Tibial nerve (tissue), 4 donors: ENCODE results near the gene MUCL3. TPM values are rescaled to one million over a fixed set of nuclear protein-coding genes. Genes with fewer than 3 reads are reported as not detected.

Experiments
- DNase-seq, 2 donors: peaks; one replicate each; pipeline ENCODE4 v3.0.0-alpha.2; 2019; ENCODE audit warnings: low spot score in 2 of 2
- H3K27ac ChIP-seq, 4 donors: fragments of 200-600 bp; sonication (generic) in 3 of 4; one replicate each; pipeline ENCODE4 v1.5.1; 2017 to 2019; ENCODE audit warnings: mild to moderate bottlenecking in 1 of 4
- H3K27me3 ChIP-seq, 2 donors: fragments of 200-600 bp; sonication (generic) in 1 of 2; one replicate each; pipeline versions ENCODE4 v1.5.1 to v1.6.0; 2017 to 2019
- H3K36me3 ChIP-seq, 3 donors: fragments of 200-600 bp; sonication (generic); one replicate each; pipeline ENCODE4 v1.5.1; 2018 to 2019
- H3K4me1 ChIP-seq, 4 donors: fragments of 200-600 bp; sonication (generic) in 3 of 4; one replicate each; pipeline ENCODE4 v1.5.1; 2017 to 2019
- H3K4me3 ChIP-seq, 4 donors: fragments of 200-600 bp; sonication (generic) in 3 of 4; one replicate each; pipeline ENCODE4 v1.5.1; 2017 to 2019; ENCODE audit warnings: mild to moderate bottlenecking in 1 of 4, moderate library complexity in 1 of 4
- H3K9me3 ChIP-seq, 4 donors: fragments of 200-600 bp; sonication (generic) in 3 of 4; one replicate each; pipeline ENCODE4 v1.5.1; 2017 to 2019
- EP300 ChIP-seq, 2 donors: sonication (generic); formaldehyde crosslinking; IDR thresholded peaks; one replicate each; pipeline ENCODE4 v1.6.1; 2017; ENCODE audit warnings: antibody characterized with exemption in 2 of 2, mild to moderate bottlenecking in 1 of 2
- POLR2A ChIP-seq, 2 donors: fragments of 450-650 bp; IDR thresholded peaks; one replicate each; pipeline ENCODE4 v1.6.1; 2017; ENCODE audit warnings: antibody characterized with exemption in 2 of 2, mild to moderate bottlenecking in 2 of 2, moderate library complexity in 2 of 2
- WGBS, 2 donors: methylation state at CpG; one replicate each; pipeline ENCODE4 v1.1.5; 2018; 5-methylcytosine and 5-hydroxymethylcytosine counted together
- total RNA-seq, 4 donors: library from RNA; depleted of rRNA; stranded (reverse); fragments of >200 nt; gene quantifications; one replicate each; pipeline ENCODE4 v1.1.0, GENCODE V29; 2016
- TF ChIP-seq, protein P1 (sequence below), 5 experiments: fragments of 200-600 bp in 3 of 5; fragments of 450-650 bp in 2 of 5; sonication (generic) in 3 of 5; IDR thresholded peaks; one replicate each; pipeline ENCODE4 v1.5.1; 2016 to 2019; ENCODE audit warnings: antibody characterized with exemption in 5 of 5, mild to moderate bottlenecking in 3 of 5, moderate library complexity in 2 of 5

MUCL3 gene
- total RNA-seq, 4 donors from 2014 or later = under 0.01 TPM; not detected in 3

- no peaks in the 10 kb centered on the region for H3K27me3 ChIP-seq
- WGBS, 2 donors = 75 to 88% methylated on average over 7 of the region's 7 CpGs
- no peak for DNase-seq
- H3K36me3 ChIP-seq = peaks cover 0 to 20% (median 0%) of the 10 kb centered on the region in 3 donors
- no peak within 1 kb of the TSS for H3K4me3 ChIP-seq
- H3K9me3 ChIP-seq = peaks cover 0 to 12% (median 0%) of the 10 kb centered on the region in 4 donors
- H3K4me1 ChIP-seq = no peaks in the 10 kb centered on the region
- no peak for TF ChIP-seq POLR2A (IDR thresholded peaks at IDR 0.05)
- TF ChIP-seq, protein P1, sequence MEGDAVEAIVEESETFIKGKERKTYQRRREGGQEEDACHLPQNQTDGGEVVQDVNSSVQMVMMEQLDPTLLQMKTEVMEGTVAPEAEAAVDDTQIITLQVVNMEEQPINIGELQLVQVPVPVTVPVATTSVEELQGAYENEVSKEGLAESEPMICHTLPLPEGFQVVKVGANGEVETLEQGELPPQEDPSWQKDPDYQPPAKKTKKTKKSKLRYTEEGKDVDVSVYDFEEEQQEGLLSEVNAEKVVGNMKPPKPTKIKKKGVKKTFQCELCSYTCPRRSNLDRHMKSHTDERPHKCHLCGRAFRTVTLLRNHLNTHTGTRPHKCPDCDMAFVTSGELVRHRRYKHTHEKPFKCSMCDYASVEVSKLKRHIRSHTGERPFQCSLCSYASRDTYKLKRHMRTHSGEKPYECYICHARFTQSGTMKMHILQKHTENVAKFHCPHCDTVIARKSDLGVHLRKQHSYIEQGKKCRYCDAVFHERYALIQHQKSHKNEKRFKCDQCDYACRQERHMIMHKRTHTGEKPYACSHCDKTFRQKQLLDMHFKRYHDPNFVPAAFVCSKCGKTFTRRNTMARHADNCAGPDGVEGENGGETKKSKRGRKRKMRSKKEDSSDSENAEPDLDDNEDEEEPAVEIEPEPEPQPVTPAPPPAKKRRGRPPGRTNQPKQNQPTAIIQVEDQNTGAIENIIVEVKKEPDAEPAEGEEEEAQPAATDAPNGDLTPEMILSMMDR (IDR thresholded peaks at IDR 0.05) = no peak
- TF ChIP-seq EP300 (IDR thresholded peaks at IDR 0.05) = no peak
- no peak within 1 kb of the TSS for H3K27ac ChIP-seq
Observed at GRCh38 chr6:30931969-30932645, 8.7 kb upstream of the MUCL3 start, which contains the start of gene SFTA2. Gene SFTA2 (minus strand): TSS chr6:30932170. CDS start chr6:30932096, 74 bp downstream.

GRCh38 chr6:30932665-30933365, 8.0 kb upstream of the MUCL3 start:
- TF ChIP-seq, protein P1 (IDR thresholded peaks at IDR 0.05) = no peak
- peaks cover 0 to 13% (median 0%) of the 10 kb centered on the region in 3 donors for H3K36me3 ChIP-seq
- no peak overlapping the region for H3K27ac ChIP-seq
- H3K4me3 ChIP-seq = no peak overlapping the region
- peaks cover 0 to 12% (median 0%) of the 10 kb centered on the region in 4 donors for H3K9me3 ChIP-seq
- H3K4me1 ChIP-seq = no peaks in the 10 kb centered on the region
- no peaks in the 10 kb centered on the region for H3K27me3 ChIP-seq
- 74 to 77% methylated on average over 6 of the region's 6 CpGs for WGBS, 2 donors
- DNase-seq = no peak

DNA sequence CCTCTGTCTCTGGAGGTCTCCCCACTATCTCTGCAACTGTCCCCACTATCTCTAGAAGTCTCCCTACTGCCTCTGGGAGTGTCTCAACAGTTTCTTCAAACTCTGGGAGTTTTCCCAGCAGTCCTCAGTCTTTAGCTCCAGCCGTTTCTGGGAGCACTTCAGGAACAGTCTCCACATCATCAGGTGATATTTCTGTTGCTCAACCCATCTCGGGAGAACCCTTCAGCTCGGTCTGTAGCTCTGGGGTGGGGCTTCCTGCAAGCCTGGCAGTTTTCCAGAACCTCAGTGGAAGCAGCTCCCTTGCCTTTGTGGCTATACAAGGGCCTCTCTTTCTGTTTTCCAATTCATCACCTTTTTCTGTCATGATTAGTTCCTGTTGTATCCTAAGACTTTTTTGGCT, 5.8 kb upstream of the MUCL3 start:
- WGBS, 2 donors = 22 to 26% methylated on average over 3 of the region's 3 CpGs
- Histone ChIP-seq H3K9me3 (no peaks in the 10 kb centered on the region), H3K36me3 (no peaks in the 10 kb centered on the region), H3K27ac (no peak overlapping the region), H3K4me1 (no peaks in the 10 kb centered on the region), H3K4me3 (no peak overlapping the region), H3K27me3 (no peaks in the 10 kb centered on the region)
- DNase-seq = no peak
- no peak for TF ChIP-seq POLR2A (IDR thresholded peaks at IDR 0.05)
- TF ChIP-seq, protein P1 (IDR thresholded peaks at IDR 0.05) = no peak
- no peak for TF ChIP-seq EP300 (IDR thresholded peaks at IDR 0.05)

DNA sequence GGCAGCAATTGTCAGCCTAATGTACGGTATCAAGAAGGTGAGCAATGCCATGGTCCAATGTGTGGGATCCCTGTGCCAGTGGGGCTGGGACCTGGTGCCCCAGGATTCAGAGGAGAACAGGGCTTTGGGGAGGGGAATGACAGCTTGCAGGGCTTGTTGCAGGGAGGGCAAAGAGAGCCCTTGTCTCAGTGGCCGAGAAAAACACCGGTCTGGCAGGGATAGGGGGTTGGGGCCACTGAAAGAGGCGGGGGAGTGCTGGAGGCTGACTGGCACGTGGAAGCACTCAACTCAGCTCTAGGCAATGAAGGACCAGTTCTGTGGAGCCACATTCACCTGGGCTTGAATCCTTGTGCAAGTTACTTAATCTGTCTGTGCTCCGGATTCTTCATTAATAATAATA, 3.5 kb upstream of the MUCL3 start:
- no peak for DNase-seq
- WGBS, 2 donors = 72 to 77% methylated on average over 6 of the region's 6 CpGs
- TF ChIP-seq EP300 (IDR thresholded peaks at IDR 0.05) (no peak), POLR2A (IDR thresholded peaks at IDR 0.05) (no peak)
- TF ChIP-seq, protein P1 (IDR thresholded peaks at IDR 0.05) = no peak
- Histone ChIP-seq H3K36me3 (no peaks in the 10 kb centered on the region), H3K4me1 (peaks cover 0 to 2% (median under 1%) of the 10 kb centered on the region in 4 donors), H3K9me3 (no peaks in the 10 kb centered on the region), H3K27ac (no peak overlapping the region), H3K27me3 (no peaks in the 10 kb centered on the region), H3K4me3 (no peak overlapping the region)

- no peak overlapping the region for H3K4me3 ChIP-seq
- no peaks in the 10 kb centered on the region for H3K27me3 ChIP-seq
- DNase-seq = no peak
- H3K9me3 ChIP-seq = no peaks in the 10 kb centered on the region
- WGBS, 2 donors = 61 to 77% methylated on average over 4 of the region's 4 CpGs
- peaks cover 0 to 12% (median 7%) of the 10 kb centered on the region in 4 donors for H3K4me1 ChIP-seq
- no peak overlapping the region for H3K27ac ChIP-seq
- no peaks in the 10 kb centered on the region for H3K36me3 ChIP-seq
- TF ChIP-seq POLR2A (IDR thresholded peaks at IDR 0.05) (no peak), EP300 (IDR thresholded peaks at IDR 0.05) (no peak)
- TF ChIP-seq, protein P1 (IDR thresholded peaks at IDR 0.05) = no peak
Observed at GRCh38 chr6:30938730-30939129, 2.0 kb upstream of the MUCL3 start.
